Subcutaneous abdominal adipose tissue (tissue), 5 donors: ENCODE results near the gene PPP1R13L.
A peak's percentile ranks its signal among the peaks of the same experiment; 100 is the strongest.

Experiments
- H3K27ac ChIP-seq: one replicate; pipeline ENCODE4 v1.7.0; 2013; ENCODE audit warnings: low read depth, mild to moderate bottlenecking, inconsistent platforms, low read length, moderate library complexity
- H3K27me3 ChIP-seq, 5 donors: one replicate each; pipeline ENCODE4 v1.7.0; 2013; ENCODE audit warnings: low read length in 5 of 5, inconsistent platforms in 1 of 5; ENCODE audit not compliant: control insufficient read depth in 5 of 5, insufficient read depth in 4 of 5
- H3K36me3 ChIP-seq, 5 donors: one replicate each; pipeline ENCODE4 v1.7.0; 2013; ENCODE audit warnings: low read length in 5 of 5; ENCODE audit not compliant: control insufficient read depth in 5 of 5, insufficient read depth in 5 of 5
- H3K4me1 ChIP-seq, 5 donors: one replicate each; pipeline ENCODE4 v1.7.0; 2013; ENCODE audit warnings: low read length in 5 of 5, mild to moderate bottlenecking in 3 of 5, moderate library complexity in 1 of 5; ENCODE audit not compliant: control insufficient read depth in 5 of 5, insufficient read depth in 5 of 5
- H3K4me3 ChIP-seq, 5 donors: one replicate each; pipeline ENCODE4 v1.7.0; 2013; ENCODE audit warnings: low read length in 5 of 5, low read depth in 1 of 5
- H3K9ac ChIP-seq, 5 donors: one replicate each; pipeline ENCODE4 v1.7.0; 2013; ENCODE audit warnings: low read length in 5 of 5, mild to moderate bottlenecking in 4 of 5, moderate library complexity in 3 of 5
- H3K9me3 ChIP-seq, 5 donors: one replicate each; pipeline ENCODE4 v1.7.0; 2013; ENCODE audit warnings: low read length in 5 of 5; ENCODE audit not compliant: control insufficient read depth in 5 of 5
- donor health status: healthy.
- donor health status: healthy.
- donor health status: healthy.
- donor health status: healthy.
- donor health status: healthy.

PPP1R13L gene

DNA sequence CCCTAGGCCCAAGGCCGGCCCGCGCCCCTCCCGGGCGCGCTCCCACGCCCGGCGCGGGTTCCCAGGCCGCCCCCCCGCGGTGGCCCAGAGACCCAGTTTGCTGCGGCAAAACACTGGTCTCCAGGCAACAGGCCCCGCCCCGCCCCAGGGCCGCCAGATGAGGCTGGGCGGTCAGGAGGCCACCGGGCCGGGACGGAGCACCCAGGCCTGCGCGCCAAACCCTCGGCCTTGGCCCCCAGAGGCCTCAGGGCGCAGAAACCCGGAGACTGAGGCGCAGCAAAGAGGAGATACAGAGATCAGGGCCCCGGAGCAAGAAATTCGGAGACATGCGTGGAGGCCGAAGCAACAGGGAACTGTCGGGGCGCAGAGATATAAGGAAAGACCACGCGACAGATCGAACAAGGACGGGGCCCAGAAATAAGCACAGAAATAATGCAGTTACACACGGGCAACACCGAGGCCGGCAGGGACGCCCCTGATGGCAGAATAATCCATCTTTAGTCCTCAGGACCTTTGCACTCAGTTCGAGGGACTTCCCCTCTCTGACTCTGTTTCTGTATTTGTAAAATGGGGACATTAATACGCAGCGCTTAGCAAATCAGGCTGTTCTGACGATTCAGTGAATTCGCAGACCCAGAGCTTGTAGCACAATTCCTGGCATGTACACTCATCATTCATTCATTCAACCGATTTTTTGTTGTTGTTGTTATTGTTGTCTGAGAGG lies 39.6 kb upstream of the PPP1R13L start:
- Histone ChIP-seq H3K4me1 (peaks cover 4 to 37% (median 33%) of the 10 kb centered on the region in 5 donors), H3K36me3 (no peaks in the 10 kb centered on the region), H3K27ac (peak overlapping the region; percentile 92), H3K4me3 (peak overlapping the region; percentile 41 to 70 (median 59)), H3K27me3 (no peaks in the 10 kb centered on the region), H3K9me3 (no peaks in the 10 kb centered on the region), H3K9ac (peak overlapping the region in 4 of 5 donors; percentile 45 to 69 (median 62))

DNA sequence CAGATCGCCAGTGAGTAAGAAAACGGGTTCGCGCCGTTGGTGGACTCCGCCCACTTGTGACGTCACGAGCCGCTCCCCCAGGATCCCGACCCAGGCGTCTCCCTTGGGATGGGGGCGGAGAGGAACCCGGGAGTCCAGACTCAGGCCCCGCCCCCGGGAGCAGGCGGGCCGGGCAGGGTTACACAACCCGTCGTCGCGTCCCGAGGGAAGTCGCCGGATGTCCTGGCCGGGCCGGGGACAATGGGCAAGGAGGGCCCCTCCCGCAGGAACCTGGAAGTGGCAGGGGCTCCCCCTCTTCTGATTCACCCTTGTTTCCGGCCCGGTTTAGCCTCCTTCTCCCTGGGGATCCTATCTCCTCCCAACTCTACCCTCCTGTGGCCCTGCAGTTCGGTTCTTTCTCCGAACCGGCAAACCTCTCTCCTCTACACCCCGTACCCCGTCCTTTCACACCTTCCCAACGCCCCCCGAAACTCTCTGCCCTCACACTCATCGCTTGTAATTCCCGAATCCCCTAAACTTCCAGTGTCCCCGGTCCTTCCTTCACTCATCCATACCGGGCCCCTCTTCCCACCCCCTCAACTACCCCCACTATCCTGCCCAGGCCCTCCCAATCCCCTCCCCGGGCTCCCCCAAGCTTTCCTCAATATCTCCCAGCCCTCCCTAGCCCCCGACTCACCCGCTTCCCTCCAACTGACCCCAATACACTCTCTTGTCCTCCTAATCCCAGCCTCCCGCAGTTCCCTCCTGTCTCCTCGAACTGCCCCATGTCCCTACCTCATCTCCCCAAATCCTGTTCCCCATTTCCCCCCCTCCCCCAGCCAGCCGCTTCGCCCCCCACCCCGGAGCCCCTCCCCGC lies 38.8 kb upstream of the PPP1R13L start:
- no peaks in the 10 kb centered on the region for H3K9me3 ChIP-seq
- no peaks in the 10 kb centered on the region for H3K36me3 ChIP-seq
- peak overlapping the region; percentile 63 to 85 (median 68) for H3K9ac ChIP-seq
- no peaks in the 10 kb centered on the region for H3K27me3 ChIP-seq
- H3K4me3 ChIP-seq = peak overlapping the region; percentile 55 to 79 (median 66)
- H3K4me1 ChIP-seq = peaks cover 4 to 34% (median 33%) of the 10 kb centered on the region in 5 donors
- H3K27ac ChIP-seq = peak overlapping the region; percentile 92

DNA sequence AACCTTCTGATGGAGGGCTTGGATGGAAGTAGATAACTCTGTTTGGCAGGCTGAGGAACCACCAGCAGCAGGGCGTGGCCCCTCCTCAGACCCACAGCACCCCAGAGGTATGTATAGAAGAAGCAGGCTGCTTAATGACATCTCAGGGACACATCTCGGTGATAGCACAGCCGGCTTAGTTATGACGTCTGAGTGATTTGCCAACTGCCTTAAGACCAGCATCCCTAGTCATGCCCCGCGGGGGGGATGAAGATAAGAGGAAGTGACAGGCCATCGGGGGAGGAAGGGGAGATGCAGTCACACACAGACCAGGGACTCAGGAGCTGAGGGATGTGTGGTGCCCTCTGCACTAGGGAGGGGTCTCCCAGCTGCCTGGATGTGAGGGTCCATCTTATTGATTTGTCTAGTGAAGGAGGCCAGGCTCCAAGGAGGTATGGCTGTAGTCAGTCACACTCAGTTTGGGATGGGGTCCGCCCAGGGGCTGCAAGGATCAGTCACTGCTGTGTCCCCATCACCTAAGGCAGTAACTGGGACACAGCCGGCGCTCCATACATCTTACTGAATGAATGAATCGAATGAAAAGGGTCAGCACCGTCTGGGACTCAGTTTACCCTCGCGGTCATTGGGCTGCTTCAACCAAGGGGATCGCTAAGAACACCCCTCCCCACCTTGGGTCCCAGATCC lies 38.1 kb upstream of the PPP1R13L start:
- H3K4me3 ChIP-seq = peak overlapping the region; percentile 30 to 77 (median 55)
- H3K4me1 ChIP-seq = peaks cover 4 to 34% (median 33%) of the 10 kb centered on the region in 5 donors
- no peaks in the 10 kb centered on the region for H3K9me3 ChIP-seq
- peak overlapping the region; percentile 92 for H3K27ac ChIP-seq
- no peaks in the 10 kb centered on the region for H3K36me3 ChIP-seq
- H3K27me3 ChIP-seq = no peaks in the 10 kb centered on the region
- peak overlapping the region in 2 of 5 donors; percentile 33 to 80 for H3K9ac ChIP-seq

DNA sequence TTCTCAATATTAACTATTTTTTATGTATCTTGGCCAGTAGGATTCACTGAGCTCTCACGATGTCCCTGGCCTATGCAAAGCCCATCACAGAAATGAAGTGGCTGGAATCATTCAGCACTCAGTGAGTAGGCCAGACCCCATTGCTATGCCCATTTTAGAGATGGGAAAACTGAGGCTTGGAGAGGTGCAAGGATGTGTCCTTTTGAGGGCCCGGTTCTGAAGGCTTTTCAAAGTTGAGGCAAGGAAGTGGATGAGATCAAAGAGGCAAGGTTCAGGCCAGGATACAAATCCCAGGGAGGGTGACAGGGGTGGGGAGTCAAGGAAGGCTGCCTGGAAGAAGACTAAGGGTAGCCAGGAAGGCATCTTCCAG lies 37.5 kb upstream of the PPP1R13L start:
- Histone ChIP-seq H3K9ac (no peak overlapping the region), H3K27me3 (no peaks in the 10 kb centered on the region), H3K4me3 (no peak overlapping the region), H3K9me3 (no peaks in the 10 kb centered on the region), H3K27ac (peak overlapping the region; percentile 92), H3K36me3 (no peaks in the 10 kb centered on the region), H3K4me1 (peaks cover 4 to 34% (median 33%) of the 10 kb centered on the region in 5 donors)

DNA sequence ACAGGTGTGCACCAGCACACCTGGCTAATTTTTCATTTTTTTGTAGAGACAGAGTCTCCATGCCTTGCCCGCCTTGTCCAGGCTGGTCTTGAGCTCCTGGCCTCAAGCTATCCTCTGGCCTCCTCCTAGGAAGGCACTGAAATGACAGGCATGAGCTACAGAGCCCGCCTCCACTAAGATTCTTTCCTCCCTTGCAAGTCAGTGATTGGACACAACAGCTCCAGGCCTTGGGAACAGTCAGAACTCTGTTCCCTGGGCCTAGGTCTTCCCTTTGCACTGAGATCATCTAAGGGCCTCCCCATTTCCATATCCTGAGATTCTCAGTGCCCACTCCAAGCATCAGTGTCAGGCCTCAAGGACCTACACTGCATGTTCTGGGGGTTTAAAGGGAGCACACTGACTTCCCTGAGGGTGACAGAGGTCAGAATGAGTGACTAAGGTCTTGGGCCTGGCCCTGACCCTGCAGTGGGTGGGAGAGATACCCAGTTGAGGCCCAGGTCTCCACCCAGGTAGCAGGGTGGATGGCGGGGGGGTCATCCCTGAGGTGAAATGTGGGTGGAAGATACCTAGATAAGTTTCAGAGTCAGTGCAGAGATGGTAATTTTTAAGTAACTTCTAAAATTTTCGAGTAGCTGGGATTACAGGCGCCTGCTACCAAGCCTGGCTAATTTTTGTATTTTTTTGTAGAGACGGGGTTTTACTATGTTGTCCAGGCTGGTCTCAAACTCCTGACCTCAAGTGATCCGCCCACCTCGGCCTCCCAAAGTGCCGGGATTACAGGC lies 36.2 kb upstream of the PPP1R13L start:
- Histone ChIP-seq H3K4me1 (peaks cover 4 to 34% (median 33%) of the 10 kb centered on the region in 5 donors), H3K4me3 (peak overlapping the region in 1 of 5 donors; percentile 67), H3K27ac (peak overlapping the region; percentile 84), H3K9ac (no peak overlapping the region), H3K9me3 (no peaks in the 10 kb centered on the region), H3K27me3 (no peaks in the 10 kb centered on the region), H3K36me3 (no peaks in the 10 kb centered on the region)

DNA sequence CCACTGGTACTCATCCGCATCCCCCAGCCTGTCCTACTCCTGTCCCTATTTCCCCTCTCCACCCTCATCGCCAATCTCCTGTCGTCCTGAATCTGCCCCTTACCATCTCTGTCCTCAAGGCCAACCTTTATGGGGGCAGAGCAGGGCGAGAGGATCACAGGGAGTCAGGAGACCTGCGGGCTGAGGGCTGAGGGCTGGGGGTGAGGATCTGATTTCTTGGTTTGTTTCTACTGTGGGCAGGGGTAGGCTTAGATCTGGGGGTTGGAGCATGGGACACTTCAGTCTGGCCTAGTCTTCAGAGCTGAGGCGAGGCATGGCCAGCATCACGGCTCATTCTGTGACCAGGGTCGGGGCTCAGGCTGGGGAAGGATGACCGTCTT lies 35.4 kb upstream of the PPP1R13L start:
- Histone ChIP-seq H3K4me1 (peaks cover 4 to 33% (median 30%) of the 10 kb centered on the region in 5 donors), H3K4me3 (peak overlapping the region; percentile 55 to 67 (median 59)), H3K36me3 (no peaks in the 10 kb centered on the region), H3K27me3 (no peaks in the 10 kb centered on the region), H3K9me3 (no peaks in the 10 kb centered on the region), H3K27ac (peak overlapping the region; percentile 84), H3K9ac (peak overlapping the region in 2 of 5 donors; percentile 73 to 76)

DNA sequence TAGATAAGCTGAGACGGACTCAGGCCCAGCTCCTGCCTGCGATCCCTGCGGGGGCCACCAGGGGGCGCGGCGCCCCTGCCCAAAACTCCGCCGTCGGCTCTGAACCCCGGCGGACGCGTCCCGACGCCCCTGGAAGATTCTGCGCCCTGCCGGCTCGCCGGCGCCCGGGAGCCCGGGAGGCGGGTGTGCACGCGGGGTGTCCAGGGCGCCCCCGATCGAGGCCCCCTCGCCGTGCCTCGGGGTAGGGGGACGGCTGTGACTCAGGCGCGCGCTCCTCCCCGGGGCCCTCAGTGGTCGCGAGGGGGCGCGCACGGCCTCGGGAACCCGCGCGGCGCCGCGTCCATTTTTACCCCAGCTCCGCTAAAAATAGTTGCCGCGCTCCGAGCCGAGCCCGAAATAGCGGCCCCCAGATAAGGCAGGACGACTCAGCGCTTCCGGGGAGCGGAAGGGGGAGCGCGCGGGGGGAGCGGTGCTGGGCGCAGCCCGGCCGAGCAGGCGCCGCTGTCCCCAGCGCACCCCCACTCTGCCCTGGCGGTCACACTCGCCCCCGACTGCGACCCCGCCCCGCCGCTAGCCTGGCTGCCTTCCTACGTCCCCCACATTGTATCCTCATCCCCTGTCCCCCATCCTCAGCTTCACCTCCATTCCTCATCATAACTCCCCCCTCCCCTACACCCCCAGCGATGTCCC lies 34.8 kb upstream of the PPP1R13L start:
- Histone ChIP-seq H3K27me3 (no peaks in the 10 kb centered on the region), H3K9ac (peak overlapping the region in 3 of 5 donors; percentile 70 to 76 (median 73)), H3K27ac (peak overlapping the region; percentile 84), H3K4me1 (peaks cover 4 to 28% (median 26%) of the 10 kb centered on the region in 5 donors), H3K4me3 (peak overlapping the region; percentile 55 to 67 (median 59)), H3K9me3 (no peaks in the 10 kb centered on the region), H3K36me3 (no peaks in the 10 kb centered on the region)

DNA sequence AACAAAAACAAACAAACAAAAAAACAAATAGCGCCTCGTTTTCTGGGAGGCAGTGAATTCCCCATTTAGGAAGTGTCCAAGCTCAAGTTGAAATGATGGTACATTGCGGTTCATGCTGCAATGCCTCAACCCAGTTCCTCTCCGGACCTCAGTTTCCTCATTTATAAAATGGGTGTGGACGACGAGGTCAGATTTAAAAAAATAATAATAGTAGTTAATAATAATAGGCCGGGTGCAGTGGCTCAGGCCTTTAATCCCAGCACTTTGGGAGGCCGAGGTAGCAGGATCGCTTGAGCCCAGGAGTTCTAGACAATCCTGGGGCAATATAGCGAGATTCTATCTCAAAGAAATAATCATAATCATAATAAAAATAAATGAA lies 34.3 kb upstream of the PPP1R13L start:
- H3K4me3 ChIP-seq = peak overlapping the region in 3 of 5 donors; percentile 55 to 67 (median 64)
- H3K36me3 ChIP-seq = no peaks in the 10 kb centered on the region
- peak overlapping the region in 3 of 5 donors; percentile 70 to 76 (median 73) for H3K9ac ChIP-seq
- no peaks in the 10 kb centered on the region for H3K27me3 ChIP-seq
- no peaks in the 10 kb centered on the region for H3K9me3 ChIP-seq
- peak overlapping the region; percentile 84 for H3K27ac ChIP-seq
- H3K4me1 ChIP-seq = peaks cover 0 to 24% (median 21%) of the 10 kb centered on the region in 5 donors

DNA sequence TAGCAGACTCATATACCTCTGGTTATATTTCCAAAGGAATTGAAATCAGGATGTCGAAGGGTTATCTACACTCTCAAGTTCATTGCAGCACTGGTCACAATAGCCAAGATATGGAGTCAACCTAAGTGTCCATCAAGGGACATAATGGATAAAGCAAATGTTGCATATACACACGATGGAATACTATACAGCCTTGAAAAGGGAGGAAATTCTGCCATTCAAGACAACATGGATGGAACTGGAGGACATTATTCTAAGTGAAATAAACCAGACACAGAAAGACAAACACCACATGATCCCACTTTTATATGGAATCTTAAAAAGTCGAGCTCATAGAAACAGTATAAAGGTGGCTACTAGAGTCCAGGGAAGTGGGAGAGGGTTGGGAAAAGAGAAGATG lies 32.5 kb upstream of the PPP1R13L start:
- no peak overlapping the region for H3K27ac ChIP-seq
- no peak overlapping the region for H3K4me3 ChIP-seq
- no peaks in the 10 kb centered on the region for H3K36me3 ChIP-seq
- no peaks in the 10 kb centered on the region for H3K27me3 ChIP-seq
- no peaks in the 10 kb centered on the region for H3K9me3 ChIP-seq
- peaks cover 0 to 9% (median 8%) of the 10 kb centered on the region in 5 donors for H3K4me1 ChIP-seq
- H3K9ac ChIP-seq = no peak overlapping the region
